ENCODE data around the gene DPY19L3.

The DPY19L3 gene, protein sequence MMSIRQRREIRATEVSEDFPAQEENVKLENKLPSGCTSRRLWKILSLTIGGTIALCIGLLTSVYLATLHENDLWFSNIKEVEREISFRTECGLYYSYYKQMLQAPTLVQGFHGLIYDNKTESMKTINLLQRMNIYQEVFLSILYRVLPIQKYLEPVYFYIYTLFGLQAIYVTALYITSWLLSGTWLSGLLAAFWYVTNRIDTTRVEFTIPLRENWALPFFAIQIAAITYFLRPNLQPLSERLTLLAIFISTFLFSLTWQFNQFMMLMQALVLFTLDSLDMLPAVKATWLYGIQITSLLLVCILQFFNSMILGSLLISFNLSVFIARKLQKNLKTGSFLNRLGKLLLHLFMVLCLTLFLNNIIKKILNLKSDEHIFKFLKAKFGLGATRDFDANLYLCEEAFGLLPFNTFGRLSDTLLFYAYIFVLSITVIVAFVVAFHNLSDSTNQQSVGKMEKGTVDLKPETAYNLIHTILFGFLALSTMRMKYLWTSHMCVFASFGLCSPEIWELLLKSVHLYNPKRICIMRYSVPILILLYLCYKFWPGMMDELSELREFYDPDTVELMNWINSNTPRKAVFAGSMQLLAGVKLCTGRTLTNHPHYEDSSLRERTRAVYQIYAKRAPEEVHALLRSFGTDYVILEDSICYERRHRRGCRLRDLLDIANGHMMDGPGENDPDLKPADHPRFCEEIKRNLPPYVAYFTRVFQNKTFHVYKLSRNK

GRCh38 chr19:32405431-32406160 lies at the start of gene DPY19L3:
TSS of gene DPY19L3 (plus strand) at chr19:32405770. CDS start at chr19:32408254, 2,484 bp downstream.
- TF ChIP-seq EZH2 (IDR thresholded peaks at IDR 0.05; ENCODE audit: borderline replicate concordance, low read depth, low read length, severe bottlenecking): no peak
- Histone ChIP-seq H3K9me3 (ENCODE audit: insufficient read depth, low read length, severe bottlenecking) (no peaks in the 10 kb centered on the region), H3K36me3 (ENCODE audit: insufficient read depth, low read length) (peaks cover 31% of the 10 kb centered on the region), H3K4me1 (ENCODE audit: insufficient read depth, low read length) (peaks cover 36% of the 10 kb centered on the region), H2AFZ (ENCODE audit: low read depth, low read length) (peak within 1 kb of the TSS; percentile 96), H3K4me3 (ENCODE audit: low read depth in 1 of 2, low read length in 2 of 2) (peak within 1 kb of the TSS; percentile 94 to 95), H3K27me3 (ENCODE audit: insufficient read depth, low read length, poor library complexity) (no peaks in the 10 kb centered on the region), H3K4me2 (ENCODE audit: insufficient read depth, low read length) (peak within 1 kb of the TSS; percentile 76), H3K79me2 (ENCODE audit: insufficient read depth, low read length) (peaks cover 30% of the 10 kb centered on the region), H3K9ac (ENCODE audit: low read depth, low read length) (peak within 1 kb of the TSS; percentile 98), H3K27ac (ENCODE audit: low read length) (peak within 1 kb of the TSS; percentile 93), H4K20me1 (ENCODE audit: insufficient read depth, low read length) (peaks cover 4% of the 10 kb centered on the region; the same call in 1 of the 2 replicates)
- ATAC-seq (ENCODE audit: insufficient read depth, low read depth) (peak; percentile 92), DNase-seq (peak; percentile 94)

DNA sequence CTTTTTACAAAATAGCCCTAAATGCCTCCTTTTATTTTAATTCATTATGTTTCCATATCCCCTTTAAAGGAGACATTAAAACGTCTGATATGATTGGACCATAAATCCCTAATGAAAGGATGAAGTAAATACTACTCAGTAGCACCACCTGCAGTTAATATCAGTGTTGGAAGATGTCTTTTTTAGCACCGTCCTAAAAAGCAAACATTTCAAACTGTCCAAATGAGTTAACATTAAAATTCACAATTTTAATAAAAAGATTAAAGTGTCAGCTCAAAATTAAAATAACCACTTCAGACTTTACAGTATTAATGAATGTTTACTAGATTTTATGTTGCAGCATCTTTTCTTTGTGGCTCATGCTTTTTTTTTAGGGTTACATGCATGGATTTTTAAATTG lies 47.9 kb upstream of the DPY19L3 start:
- H3K4me1 ChIP-seq (ENCODE audit: insufficient read depth, low read length): no peaks in the 10 kb centered on the region
- H3K79me2 ChIP-seq (ENCODE audit: insufficient read depth, low read length): peaks cover 73% of the 10 kb centered on the region
- no peaks in the 10 kb centered on the region for H3K27me3 ChIP-seq (ENCODE audit: insufficient read depth, low read length, poor library complexity)
- TF ChIP-seq CTCF (IDR thresholded peaks at IDR 0.05; ENCODE audit: borderline replicate concordance, extremely low read depth, low read length, poor library complexity, severe bottlenecking): peak; percentile 27
- no peak for TF ChIP-seq EZH2 (IDR thresholded peaks at IDR 0.05; ENCODE audit: borderline replicate concordance, low read depth, low read length, severe bottlenecking)
- H3K27ac ChIP-seq (ENCODE audit: low read length): no peak overlapping the region
- H4K20me1 ChIP-seq (ENCODE audit: insufficient read depth, low read length): peaks cover 36% of the 10 kb centered on the region
- DNase-seq: no peak
- ATAC-seq (ENCODE audit: insufficient read depth, low read depth): no peak
- H3K4me2 ChIP-seq (ENCODE audit: insufficient read depth, low read length): no peak overlapping the region
- no peaks in the 10 kb centered on the region for H3K9me3 ChIP-seq (ENCODE audit: insufficient read depth, low read length, severe bottlenecking)
- peaks cover 98% of the 10 kb centered on the region for H3K36me3 ChIP-seq (ENCODE audit: insufficient read depth, low read length)
- H2AFZ ChIP-seq (ENCODE audit: low read depth, low read length): no peak overlapping the region
- no peak overlapping the region for H3K4me3 ChIP-seq (ENCODE audit: low read depth in 1 of 2, low read length in 2 of 2)
- no peak overlapping the region for H3K9ac ChIP-seq (ENCODE audit: low read depth, low read length)

DNA sequence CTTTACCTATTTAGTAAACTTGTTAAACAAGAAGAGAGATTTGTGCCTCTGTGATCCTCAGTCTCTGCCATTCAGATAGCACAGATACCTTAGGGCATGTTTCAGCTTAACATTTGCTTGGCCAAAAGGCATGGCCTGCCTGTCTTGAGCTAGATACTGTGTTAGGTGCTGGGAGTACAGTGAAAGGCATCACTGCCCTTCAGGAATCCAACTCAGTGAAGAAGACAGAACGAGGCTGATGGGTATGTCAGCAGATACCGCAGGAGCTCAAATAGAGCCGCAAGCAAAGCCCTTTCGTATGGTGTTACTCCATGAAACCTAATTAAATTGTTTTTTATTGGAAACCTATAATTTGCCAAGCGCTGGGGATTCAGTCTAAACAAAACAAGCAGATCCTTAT lies 47.2 kb upstream of the DPY19L3 start:
- Histone ChIP-seq H3K4me2 (ENCODE audit: insufficient read depth, low read length) (no peak overlapping the region), H3K36me3 (ENCODE audit: insufficient read depth, low read length) (peaks cover 98% of the 10 kb centered on the region), H3K9me3 (ENCODE audit: insufficient read depth, low read length, severe bottlenecking) (no peaks in the 10 kb centered on the region), H3K9ac (ENCODE audit: low read depth, low read length) (no peak overlapping the region), H4K20me1 (ENCODE audit: insufficient read depth, low read length) (peaks cover 37% of the 10 kb centered on the region), H3K4me1 (ENCODE audit: insufficient read depth, low read length) (no peaks in the 10 kb centered on the region), H2AFZ (ENCODE audit: low read depth, low read length) (no peak overlapping the region), H3K27ac (ENCODE audit: low read length) (no peak overlapping the region), H3K4me3 (ENCODE audit: low read depth in 1 of 2, low read length in 2 of 2) (no peak overlapping the region), H3K79me2 (ENCODE audit: insufficient read depth, low read length) (peaks cover 73% of the 10 kb centered on the region), H3K27me3 (ENCODE audit: insufficient read depth, low read length, poor library complexity) (no peaks in the 10 kb centered on the region)
- ATAC-seq (ENCODE audit: insufficient read depth, low read depth) (no peak), DNase-seq (no peak)
- TF ChIP-seq EZH2 (IDR thresholded peaks at IDR 0.05; ENCODE audit: borderline replicate concordance, low read depth, low read length, severe bottlenecking): no peak
- no peak for TF ChIP-seq CTCF (IDR thresholded peaks at IDR 0.05; ENCODE audit: borderline replicate concordance, extremely low read depth, low read length, poor library complexity, severe bottlenecking)
